Measurements from ENCODE around the gene NMNAT3.
A peak's percentile ranks its signal among the peaks of the same experiment; 100 is the strongest.

NMNAT3 gene

GRCh38 chr3:139534992-139535879 is 142.5 kb downstream of the NMNAT3 start:
- H3K4me3 ChIP-seq (ENCODE audit: control insufficient read depth, low read depth, low read length), result no peak overlapping the region
- DNase-seq (ENCODE audit: low read depth), result peak; percentile 34
- TF ChIP-seq CTCF (conservative IDR thresholded peaks at IDR 0.05; ENCODE audit: control insufficient read depth, insufficient read depth, low read depth, low read length), result no peak

GRCh38 chr3:139534455-139534812 is 143.3 kb downstream of the NMNAT3 start:
- no peak overlapping the region for H3K4me3 ChIP-seq (ENCODE audit: control insufficient read depth, low read depth, low read length)
- TF ChIP-seq CTCF (conservative IDR thresholded peaks at IDR 0.05; ENCODE audit: control insufficient read depth, insufficient read depth, low read depth, low read length), result no peak
- peak; percentile 88 for DNase-seq (ENCODE audit: low read depth)

GRCh38 chr3:139533781-139534454 is 143.9 kb downstream of the NMNAT3 start:
- H3K4me3 ChIP-seq (ENCODE audit: control insufficient read depth, low read depth, low read length), result no peak overlapping the region
- no peak for TF ChIP-seq CTCF (conservative IDR thresholded peaks at IDR 0.05; ENCODE audit: control insufficient read depth, insufficient read depth, low read depth, low read length)
- DNase-seq (ENCODE audit: low read depth), result peak; percentile 19

- DNase-seq (ENCODE audit: low read depth), result no peak
- H3K4me3 ChIP-seq (ENCODE audit: control insufficient read depth, low read depth, low read length), result no peak overlapping the region
- TF ChIP-seq CTCF (conservative IDR thresholded peaks at IDR 0.05; ENCODE audit: control insufficient read depth, insufficient read depth, low read depth, low read length), result no peak
These were observed 144.8 kb downstream of the NMNAT3 start for GRCh38 chr3:139532976-139533375.

GRCh38 chr3:139530717-139531116 is 147.1 kb downstream of the NMNAT3 start:
- DNase-seq (ENCODE audit: low read depth), result no peak
- H3K4me3 ChIP-seq (ENCODE audit: control insufficient read depth, low read depth, low read length), result no peak overlapping the region
- no peak for TF ChIP-seq CTCF (conservative IDR thresholded peaks at IDR 0.05; ENCODE audit: control insufficient read depth, insufficient read depth, low read depth, low read length)

- no peak overlapping the region for H3K4me3 ChIP-seq (ENCODE audit: control insufficient read depth, low read depth, low read length)
- TF ChIP-seq CTCF (conservative IDR thresholded peaks at IDR 0.05; ENCODE audit: control insufficient read depth, insufficient read depth, low read depth, low read length), result no peak
- DNase-seq (ENCODE audit: low read depth), result no peak
These were observed 148.1 kb downstream of the NMNAT3 start for GRCh38 chr3:139529662-139530061.
